Dermis blood vessel endothelial cell (primary cell): ENCODE results near the gene TLE4. TPM values are rescaled to one million over a fixed set of nuclear protein-coding genes. Genes with fewer than 3 reads are reported as not detected.

ENCODE experiments used
- DNase-seq: peaks from one replicate; pipeline ENCODE4 v3.0.0; 2010
- total RNA-seq: library from RNA; depleted of rRNA; stranded (reverse); fragments of >200 nt; gene quantifications from 2 replicates; pipeline ENCODE4 v1.2.3, GENCODE V29; 2014

TLE4 gene
- total RNA-seq, 1 donor from 2014 or later, result 23.7 TPM

GRCh38 chr9:79665931-79666330 is 94.2 kb downstream of the TLE4 start:
- DNase-seq, result no peak

- DNase-seq, result no peak
Observed at GRCh38 chr9:79667120-79667519, 95.4 kb downstream of the TLE4 start.

GRCh38 chr9:79667817-79668436 is 96.2 kb downstream of the TLE4 start:
- no peak for DNase-seq

GRCh38 chr9:79668956-79669355 is 97.2 kb downstream of the TLE4 start:
- DNase-seq, result no peak

- DNase-seq, result no peak
Observed at GRCh38 chr9:79670269-79670961, 98.7 kb downstream of the TLE4 start.

DNA sequence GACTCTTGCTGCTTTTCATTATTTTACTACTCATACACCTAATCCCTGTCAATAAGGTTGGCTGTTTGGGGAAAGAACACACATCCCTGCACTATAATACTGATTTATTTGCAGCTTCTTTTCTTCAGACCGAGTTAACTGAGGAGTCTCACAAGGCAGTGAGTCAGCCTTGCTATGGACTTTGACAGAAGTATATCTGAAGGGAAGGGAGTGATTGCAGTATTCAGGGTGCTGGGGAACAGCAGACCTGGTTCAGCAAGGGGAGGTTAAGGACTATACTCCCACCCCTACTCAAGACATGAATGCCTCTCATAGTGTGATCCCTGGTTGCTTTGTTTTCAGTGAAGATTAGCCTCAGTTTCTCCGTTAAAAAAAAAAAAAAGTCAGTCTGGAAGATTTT is 99.8 kb downstream of the TLE4 start:
- no peak for DNase-seq

- DNase-seq, result no peak
Observed at GRCh38 chr9:79672236-79672635, 100.5 kb downstream of the TLE4 start.

GRCh38 chr9:79672891-79673290 is 101.1 kb downstream of the TLE4 start:
- DNase-seq, result no peak

DNA sequence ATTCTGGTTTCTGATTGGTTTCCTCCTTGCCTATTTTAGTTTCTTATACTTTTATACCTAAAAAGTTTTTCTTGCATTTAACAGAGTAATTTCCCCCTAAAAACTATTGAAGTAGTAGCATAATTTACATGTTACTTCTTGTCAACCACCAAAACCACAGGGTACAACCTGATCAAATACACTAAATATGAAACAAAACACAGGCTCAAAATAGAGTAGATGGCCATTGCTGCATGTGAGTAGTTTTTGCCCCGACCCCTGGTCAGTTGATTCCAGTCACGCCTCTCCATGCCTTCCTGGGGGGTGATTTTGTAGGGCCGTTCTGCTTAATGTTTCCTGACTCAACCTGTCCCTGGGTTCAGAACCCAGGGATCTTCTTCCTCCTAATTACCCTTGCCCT is 101.8 kb downstream of the TLE4 start:
- DNase-seq, result no peak

- no peak for DNase-seq
Observed at GRCh38 chr9:79674052-79674777, 102.5 kb downstream of the TLE4 start.

- no peak for DNase-seq
Observed at GRCh38 chr9:79681576-79681975, 109.8 kb downstream of the TLE4 start.

DNA sequence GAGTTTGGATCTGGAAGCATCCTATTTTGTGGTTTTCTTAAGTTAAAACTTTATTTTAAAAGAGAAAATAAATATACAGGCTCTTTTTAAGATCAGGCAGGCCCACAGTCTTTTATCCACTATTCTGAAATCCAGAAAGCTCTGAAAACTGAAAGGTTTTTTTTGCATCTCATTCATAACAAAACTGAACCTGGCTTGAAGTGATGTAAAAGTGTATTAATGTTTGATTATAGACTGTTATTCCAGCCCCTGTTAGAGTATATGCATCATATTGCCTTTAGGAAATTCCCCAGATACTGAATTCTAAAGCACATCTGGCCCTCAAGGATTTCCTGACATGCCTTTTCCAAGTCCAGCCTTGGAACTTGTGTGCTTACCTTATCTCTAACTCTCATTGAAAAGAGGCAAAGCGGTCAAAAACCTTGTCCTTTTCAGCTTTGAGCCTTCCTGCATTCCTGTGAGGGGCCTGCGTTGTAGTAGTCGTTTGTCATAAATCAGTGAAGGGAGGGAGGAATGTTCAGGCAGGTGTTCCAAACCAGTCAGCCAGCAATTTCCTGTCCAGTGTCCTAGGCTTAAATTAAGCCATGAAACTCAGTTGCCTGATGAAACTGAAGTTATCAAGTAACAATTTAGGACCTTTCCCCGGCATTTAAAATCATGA is 110.4 kb downstream of the TLE4 start:
- peak; percentile 73 for DNase-seq

DNA sequence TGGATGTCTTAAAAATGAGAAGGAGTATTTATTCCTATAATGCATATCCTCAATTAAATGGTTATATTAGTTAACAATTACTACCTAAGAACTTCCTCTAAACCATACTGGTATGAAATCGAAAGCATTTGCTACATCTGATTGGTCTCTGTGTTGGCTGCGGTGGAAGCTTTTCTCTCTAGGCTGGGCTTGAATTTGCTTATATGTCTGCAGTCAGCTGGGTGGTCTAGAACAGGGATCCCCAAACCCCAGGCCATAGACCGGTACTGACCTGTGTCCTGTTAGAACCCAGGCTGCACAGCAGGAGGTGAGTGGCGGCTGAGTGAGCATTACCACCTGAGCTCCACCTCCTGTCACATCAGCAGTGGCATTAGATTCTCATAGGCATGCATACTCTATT is 112.3 kb downstream of the TLE4 start:
- DNase-seq, result no peak

DNA sequence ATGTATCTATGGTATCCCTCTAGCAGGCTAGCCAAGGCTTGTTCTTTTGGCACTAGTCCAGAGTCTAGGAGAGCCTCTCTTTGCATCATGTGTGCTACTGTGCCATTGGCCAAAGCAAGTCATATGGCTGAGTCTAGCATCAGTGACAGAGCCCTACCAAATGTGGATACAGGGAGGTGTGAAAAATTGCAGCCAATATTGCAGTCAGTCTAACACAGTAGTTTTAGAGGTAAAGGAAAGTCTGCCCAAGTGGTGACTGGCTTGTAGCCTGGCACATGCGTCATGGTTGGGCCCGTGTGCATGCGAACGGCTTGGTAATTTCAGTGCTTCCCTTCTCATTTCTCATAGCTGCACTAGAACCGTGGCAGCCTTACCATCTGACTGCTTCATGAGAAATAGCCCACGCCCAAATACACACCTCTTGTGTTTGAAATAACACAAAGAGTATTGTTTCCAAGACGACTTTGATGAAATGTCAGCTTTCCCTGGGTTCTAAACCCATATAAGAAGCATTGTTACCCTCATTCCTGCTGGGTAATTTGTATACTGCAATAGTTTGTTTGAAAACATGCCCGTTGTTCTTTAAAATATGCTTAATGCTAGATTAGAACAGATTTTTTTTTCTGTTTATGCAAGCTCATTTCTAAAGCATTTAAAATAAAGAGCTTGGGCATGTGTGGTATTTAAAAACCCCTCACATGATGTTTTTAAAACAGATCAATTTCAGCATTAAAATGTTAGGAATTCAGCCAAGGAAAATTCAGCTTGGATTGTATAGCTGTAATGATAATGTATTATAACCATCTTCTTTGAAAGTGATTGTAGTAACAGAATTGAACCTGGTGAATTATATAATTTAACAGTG is 113.2 kb downstream of the TLE4 start:
- DNase-seq, result no peak

GRCh38 chr9:79685577-79685976 is 113.8 kb downstream of the TLE4 start:
- no peak for DNase-seq

- peak; percentile 70 for DNase-seq
Observed at GRCh38 chr9:79686381-79687130, 114.8 kb downstream of the TLE4 start.

DNA sequence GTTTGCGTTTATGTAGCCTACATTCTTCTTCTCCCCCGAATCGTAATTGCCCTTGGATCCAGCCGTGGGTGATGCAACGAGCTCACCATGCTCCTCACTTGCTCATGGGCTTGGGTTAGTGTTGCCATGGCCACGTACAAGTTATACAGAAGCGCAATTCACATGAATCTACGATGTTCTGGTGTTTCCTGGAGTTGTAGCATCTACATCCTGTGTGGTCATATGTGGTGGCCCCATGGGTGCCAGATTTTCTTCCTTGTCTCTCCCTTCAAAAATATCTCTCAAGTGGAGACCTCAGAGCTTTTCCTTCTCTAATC is 115.3 kb downstream of the TLE4 start:
- no peak for DNase-seq

DNA sequence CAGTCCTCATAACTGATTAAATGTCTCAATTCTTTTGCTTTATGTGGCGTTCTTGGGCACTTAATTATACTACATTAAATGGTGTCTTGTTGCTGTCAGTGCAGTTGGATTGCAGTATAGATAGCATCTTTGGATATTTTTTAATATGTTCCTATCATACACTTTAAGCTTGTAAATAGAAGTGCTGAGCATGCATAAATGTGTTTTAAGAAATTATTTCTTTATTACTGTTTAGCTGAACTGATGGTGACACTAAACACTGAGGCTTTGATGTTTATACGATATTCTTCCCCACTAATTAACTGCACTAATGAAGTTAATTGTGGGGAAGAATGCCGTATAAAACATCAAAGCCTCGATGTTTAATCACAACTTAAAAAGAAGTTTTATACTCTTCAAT is 116.6 kb downstream of the TLE4 start:
- DNase-seq, result no peak

- DNase-seq, result no peak
Observed at GRCh38 chr9:79689576-79689975, 117.8 kb downstream of the TLE4 start.

DNA sequence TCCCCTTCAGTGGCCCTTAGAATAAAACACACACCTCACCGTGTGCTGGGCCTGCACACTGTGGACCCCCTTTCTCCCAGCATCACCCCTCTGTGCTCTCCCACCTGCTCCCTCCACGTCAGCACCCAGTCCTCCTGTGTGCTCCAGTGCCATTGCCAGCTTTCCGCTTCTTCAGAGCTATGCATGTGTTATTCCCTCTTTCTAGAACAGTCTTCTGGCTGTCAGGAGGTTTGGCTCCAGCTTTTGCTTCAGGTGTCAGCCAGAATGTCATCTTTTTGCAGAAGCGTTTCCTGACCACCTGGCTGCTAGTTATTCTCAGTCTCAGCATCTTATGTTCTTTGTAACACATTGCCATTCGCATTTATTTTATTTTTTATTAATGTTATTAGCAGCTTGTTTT is 119.7 kb downstream of the TLE4 start:
- no peak for DNase-seq

DNA sequence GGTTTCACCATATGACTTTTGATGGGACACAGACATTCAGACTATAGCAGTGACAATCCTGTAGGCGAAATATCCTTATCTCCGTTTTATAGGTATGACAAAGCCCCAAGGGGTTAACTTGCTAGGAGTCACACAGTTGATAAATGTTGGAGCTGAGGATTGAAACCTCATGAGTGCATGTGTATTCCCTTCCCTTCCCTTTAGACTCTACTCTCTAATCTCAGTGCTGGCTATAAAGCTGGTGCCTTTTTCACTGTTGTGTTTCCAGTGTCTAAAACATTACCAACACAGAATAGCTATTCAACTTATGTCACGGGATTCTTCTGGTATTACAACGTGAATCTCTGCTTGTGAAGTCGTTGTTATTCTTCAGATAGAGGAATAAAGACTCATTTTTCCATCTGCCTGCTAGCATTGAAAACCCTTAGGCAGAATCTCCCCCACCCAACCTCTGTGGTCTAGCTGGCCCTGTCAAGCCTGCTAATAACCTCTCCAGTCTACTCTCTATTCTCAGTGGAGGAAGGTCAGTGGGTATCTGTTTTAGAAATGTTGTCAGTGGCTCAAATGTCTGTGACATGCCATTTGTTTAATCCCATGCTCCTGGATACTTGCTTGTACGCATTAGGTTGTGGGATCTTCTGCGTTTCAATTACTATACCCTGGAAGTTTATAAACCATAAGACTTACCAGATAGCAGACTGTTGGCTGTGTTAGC is 121.2 kb downstream of the TLE4 start:
- no peak for DNase-seq
